GM12874 (cell line): ENCODE measurements around the gene TENM3.

Source experiments
- TF ChIP-seq, protein P1 (sequence below): IDR thresholded peaks from 2 replicates; pipeline ENCODE4 v1.5.1; 2011; ENCODE audit warnings: low read depth, mild to moderate bottlenecking, control low read depth, low read length, moderate library complexity; ENCODE audit not compliant: insufficient read depth

The TENM3 gene

DNA sequence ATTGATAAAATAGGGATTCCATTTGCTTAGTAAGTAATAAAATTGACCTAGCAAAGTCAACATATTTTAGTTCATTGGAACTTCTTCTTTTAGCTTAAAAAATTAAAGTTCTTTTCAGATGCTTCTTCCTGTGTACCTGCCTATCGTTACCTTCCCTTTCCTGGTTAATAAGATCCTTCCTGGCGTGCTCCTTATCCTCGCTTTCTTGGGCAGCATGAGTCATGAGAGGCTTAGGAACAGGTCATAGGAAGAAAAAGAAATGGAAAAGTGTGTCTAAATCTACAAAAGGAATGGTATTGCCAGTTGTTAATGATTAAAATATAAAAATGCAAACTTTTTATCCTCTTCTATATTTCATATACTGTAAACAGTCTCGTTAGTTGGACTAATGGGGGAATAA is 503.7 kb downstream of the TENM3 start:
- TF ChIP-seq, protein P1, sequence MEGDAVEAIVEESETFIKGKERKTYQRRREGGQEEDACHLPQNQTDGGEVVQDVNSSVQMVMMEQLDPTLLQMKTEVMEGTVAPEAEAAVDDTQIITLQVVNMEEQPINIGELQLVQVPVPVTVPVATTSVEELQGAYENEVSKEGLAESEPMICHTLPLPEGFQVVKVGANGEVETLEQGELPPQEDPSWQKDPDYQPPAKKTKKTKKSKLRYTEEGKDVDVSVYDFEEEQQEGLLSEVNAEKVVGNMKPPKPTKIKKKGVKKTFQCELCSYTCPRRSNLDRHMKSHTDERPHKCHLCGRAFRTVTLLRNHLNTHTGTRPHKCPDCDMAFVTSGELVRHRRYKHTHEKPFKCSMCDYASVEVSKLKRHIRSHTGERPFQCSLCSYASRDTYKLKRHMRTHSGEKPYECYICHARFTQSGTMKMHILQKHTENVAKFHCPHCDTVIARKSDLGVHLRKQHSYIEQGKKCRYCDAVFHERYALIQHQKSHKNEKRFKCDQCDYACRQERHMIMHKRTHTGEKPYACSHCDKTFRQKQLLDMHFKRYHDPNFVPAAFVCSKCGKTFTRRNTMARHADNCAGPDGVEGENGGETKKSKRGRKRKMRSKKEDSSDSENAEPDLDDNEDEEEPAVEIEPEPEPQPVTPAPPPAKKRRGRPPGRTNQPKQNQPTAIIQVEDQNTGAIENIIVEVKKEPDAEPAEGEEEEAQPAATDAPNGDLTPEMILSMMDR, result no peak

DNA sequence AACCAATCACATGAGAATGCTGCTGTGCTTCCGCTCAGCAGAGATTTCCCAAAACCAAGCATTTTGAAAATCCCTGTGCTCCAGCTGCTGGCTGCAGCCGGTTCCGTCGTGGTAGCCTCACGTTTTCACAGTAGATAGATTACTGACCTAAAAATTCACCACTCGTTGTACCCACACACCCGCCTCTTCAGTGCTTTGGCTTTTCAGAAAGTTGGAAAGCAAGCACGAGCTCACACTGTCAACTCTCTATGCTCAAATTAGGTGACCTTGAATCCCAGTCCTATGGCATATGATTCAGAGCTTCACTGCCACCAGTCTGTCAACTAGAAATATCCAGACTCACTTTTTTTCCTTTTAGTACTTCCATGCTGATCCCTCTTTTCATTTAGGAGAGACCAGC is 505.1 kb downstream of the TENM3 start:
- TF ChIP-seq, protein P1, result no peak

DNA sequence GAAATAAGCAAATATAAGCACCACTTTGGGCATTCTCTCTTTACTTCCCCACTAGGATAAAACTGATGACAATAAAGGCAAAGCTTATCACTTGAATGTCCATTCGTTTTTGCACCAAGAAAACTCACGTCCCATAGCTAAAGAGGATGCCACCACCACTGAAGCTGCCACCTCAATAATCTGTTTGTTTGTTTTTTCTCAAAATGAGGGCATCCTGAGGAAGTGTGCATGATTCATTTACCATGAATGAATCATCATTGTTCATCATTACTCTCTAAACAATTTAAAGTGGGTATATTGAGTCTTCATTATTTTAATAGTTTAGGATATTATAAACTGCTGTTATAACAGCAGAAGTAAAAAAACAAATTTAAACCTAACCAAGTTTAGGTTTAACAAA is 505.7 kb downstream of the TENM3 start:
- TF ChIP-seq, protein P1, result no peak

DNA sequence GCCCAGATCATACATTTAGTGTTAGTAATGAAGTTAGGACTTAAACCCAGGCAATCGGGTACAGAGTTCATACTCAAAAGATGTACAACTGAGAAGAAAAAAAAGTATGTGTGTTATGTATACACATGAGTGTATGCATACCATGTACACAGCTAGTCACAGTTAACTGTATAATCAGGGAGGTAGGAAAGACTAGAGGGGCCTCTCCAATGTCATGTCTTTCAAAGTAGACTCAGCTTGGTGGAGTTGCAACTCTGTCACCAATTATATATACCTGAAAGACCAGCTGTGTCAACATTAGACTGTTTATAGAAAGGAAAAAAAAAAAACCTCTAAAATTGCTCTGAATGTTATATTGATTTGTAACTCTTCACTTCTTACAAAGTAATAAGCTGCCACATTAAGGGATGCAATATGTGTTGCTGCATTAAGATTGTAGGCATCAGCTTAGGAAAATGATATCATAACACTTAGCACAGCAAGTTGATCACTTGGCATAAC is 506.5 kb downstream of the TENM3 start:
- TF ChIP-seq, protein P1, result no peak

DNA sequence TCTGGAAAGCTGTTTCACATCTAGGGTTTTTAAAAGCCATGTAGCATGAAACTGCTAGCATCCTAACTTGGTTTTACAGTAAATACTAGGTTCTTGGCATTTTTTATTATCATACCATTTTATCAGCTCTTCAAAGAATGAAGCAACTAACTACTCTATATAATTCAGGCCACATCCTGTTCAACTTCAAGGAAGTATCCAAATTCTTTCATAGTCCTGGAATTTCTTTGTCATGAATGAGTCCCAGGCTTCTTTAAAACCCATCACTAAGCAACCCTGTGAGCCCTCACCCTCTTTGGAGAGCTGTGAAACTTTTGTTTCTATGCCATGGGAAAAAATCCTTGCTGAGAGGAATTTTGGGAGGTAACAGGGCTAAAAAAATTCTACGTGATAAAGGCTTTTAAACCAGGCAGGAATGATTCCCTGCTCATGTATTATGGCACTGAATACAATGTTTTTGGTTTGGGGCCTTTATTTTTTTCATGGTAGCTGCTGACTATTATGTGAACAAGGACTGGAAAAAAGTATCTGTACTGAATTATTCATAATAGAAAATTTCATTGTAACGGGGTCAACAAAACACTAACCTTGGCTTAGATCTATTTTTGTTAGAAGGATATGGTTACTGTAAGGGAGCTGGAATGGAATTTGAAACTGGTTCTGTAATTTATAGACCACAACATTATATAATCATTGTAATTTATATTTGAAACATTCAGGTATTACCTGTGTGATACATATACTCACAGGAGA is 509.1 kb downstream of the TENM3 start:
- TF ChIP-seq, protein P1, result no peak

DNA sequence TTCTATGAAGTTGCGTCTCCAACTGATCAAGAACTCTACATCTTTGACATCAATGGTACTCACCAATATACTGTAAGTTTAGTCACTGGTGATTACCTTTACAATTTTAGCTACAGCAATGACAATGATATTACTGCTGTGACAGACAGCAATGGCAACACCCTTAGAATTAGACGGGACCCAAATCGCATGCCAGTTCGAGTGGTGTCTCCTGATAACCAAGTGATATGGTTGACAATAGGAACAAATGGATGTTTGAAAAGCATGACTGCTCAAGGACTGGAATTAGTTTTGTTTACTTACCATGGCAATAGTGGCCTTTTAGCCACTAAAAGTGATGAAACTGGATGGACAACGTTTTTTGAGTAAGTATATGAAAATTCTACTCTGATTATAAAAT is 511.7 kb downstream of the TENM3 start:
- TF ChIP-seq, protein P1, result no peak

DNA sequence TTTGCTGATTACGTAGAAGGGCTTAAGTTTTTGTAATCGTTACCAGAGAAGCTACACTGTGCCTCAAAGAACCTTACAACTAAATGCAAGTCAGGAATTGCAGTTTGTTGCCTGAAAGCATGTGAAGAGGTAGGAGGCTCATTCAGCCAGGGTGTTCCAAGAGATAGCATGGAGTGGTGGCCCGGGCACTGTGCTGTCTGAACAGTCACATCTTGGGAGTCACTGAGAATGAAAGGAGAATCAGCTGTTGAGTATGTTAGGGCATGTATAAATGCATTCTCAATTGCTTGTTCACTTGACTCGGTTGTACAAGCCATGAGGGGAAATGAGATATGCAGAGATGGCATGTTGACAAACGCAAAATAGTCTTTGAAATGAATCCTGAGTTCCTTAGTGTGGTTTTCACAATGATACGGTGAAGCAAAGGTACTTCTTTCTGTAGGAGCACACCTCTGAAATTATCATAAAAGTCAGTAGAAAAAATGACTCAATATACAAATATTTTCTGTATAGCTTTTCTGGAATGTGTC is 513.0 kb downstream of the TENM3 start:
- TF ChIP-seq, protein P1, result no peak
